HepG2 (cell line): ENCODE data around the gene SPOPL.

Source experiments
- ATAD3A ChIP-seq: sonication (generic); formaldehyde crosslinking; IDR thresholded peaks from 2 replicates; pipeline ENCODE4 v1.4.0; 2020; ENCODE audit warnings: missing genetic modification reagents
- CBX1 ChIP-seq: IDR thresholded peaks from one replicate; pipeline ENCODE4 v1.6.1; 2016; ENCODE audit warnings: antibody characterized with exemption, low read depth
- MEIS2 ChIP-seq: sonication (generic); formaldehyde crosslinking; IDR thresholded peaks from 2 replicates; pipeline ENCODE4 v1.9.0; 2021; ENCODE audit warnings: mild to moderate bottlenecking, missing genetic modification reagents
- PHB2 ChIP-seq: fragments of 450-650 bp; IDR thresholded peaks from 2 replicates; pipeline ENCODE4 v1.6.1; 2018; ENCODE audit not compliant: partially characterized antibody
- ZNF780A ChIP-seq: sonication (generic); formaldehyde crosslinking; IDR thresholded peaks from 2 replicates; pipeline ENCODE4 v1.8.0; 2022; ENCODE audit warnings: mild to moderate bottlenecking, missing genetic modification reagents, moderate library complexity
- TF ChIP-seq, protein P1 (sequence below): sonication (generic); formaldehyde crosslinking; IDR thresholded peaks from 2 replicates; pipeline ENCODE4 v1.5.0; 2020; ENCODE audit warnings: mild to moderate bottlenecking, missing genetic modification reagents, moderate library complexity
- TF ChIP-seq, protein P2 (sequence below): sonication (generic); formaldehyde crosslinking; IDR thresholded peaks from 2 replicates; pipeline ENCODE4 v1.5.0; 2020; ENCODE audit warnings: mild to moderate bottlenecking, missing genetic modification reagents

DNA sequence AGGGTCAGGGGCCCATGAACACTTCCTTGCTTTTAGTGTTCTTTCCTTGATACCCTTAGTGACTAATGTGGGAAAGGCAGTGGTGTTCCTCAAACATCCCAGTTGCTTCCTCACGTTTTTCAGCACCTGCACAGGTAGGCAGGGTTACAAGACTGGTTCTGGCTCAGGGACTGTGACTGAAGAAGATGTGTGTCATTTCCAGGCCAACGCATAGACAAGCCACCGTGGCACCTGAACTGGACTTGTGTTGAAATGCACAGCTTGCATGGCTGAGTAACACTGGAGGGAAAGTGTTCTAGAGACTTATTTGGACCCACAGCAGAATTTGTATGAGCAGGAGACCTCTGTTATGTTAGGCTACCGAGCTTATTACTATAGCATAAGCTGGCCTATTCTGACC lies 107.9 kb downstream of the SPOPL start:
- TF ChIP-seq, protein P1, sequence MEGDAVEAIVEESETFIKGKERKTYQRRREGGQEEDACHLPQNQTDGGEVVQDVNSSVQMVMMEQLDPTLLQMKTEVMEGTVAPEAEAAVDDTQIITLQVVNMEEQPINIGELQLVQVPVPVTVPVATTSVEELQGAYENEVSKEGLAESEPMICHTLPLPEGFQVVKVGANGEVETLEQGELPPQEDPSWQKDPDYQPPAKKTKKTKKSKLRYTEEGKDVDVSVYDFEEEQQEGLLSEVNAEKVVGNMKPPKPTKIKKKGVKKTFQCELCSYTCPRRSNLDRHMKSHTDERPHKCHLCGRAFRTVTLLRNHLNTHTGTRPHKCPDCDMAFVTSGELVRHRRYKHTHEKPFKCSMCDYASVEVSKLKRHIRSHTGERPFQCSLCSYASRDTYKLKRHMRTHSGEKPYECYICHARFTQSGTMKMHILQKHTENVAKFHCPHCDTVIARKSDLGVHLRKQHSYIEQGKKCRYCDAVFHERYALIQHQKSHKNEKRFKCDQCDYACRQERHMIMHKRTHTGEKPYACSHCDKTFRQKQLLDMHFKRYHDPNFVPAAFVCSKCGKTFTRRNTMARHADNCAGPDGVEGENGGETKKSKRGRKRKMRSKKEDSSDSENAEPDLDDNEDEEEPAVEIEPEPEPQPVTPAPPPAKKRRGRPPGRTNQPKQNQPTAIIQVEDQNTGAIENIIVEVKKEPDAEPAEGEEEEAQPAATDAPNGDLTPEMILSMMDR = no peak
- TF ChIP-seq ATAD3A = no peak
- no peak for TF ChIP-seq PHB2
- no peak for TF ChIP-seq MEIS2
- TF ChIP-seq ZNF780A = no peak
- TF ChIP-seq, protein P2, sequence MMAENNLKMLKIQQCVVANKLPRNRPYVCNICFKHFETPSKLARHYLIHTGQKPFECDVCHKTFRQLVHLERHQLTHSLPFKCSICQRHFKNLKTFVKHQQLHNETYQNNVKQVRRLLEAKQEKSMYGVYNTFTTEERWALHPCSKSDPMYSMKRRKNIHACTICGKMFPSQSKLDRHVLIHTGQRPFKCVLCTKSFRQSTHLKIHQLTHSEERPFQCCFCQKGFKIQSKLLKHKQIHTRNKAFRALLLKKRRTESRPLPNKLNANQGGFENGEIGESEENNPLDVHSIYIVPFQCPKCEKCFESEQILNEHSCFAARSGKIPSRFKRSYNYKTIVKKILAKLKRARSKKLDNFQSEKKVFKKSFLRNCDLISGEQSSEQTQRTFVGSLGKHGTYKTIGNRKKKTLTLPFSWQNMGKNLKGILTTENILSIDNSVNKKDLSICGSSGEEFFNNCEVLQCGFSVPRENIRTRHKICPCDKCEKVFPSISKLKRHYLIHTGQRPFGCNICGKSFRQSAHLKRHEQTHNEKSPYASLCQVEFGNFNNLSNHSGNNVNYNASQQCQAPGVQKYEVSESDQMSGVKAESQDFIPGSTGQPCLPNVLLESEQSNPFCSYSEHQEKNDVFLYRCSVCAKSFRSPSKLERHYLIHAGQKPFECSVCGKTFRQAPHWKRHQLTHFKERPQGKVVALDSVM (CRISPR knock-in tag) = no peak
- TF ChIP-seq CBX1 = no peak
